Thyroid gland (tissue), 4 donors: ENCODE data around the gene OBSCN. TPM values are rescaled to one million over a fixed set of nuclear protein-coding genes. Genes with fewer than 3 reads are reported as not detected.
"Not testable (repeated sequence)": the region's sequence is repeated elsewhere in the genome, so short reads cannot be mapped to it uniquely, and the experiment has no call there.

Source experiments
- DNase-seq, 2 donors: peaks; one replicate each; pipeline ENCODE4 v3.0.0-alpha.2; 2019
- H3K27ac ChIP-seq, 3 donors: fragments of 200-600 bp; sonication (generic); 1 replicate in 2 of 3; 2 replicates in 1 of 3; pipeline ENCODE4 v1.5.1; 2016 to 2019; ENCODE audit warnings: mild to moderate bottlenecking in 1 of 3, moderate library complexity in 1 of 3
- H3K27me3 ChIP-seq: fragments of 200-600 bp; sonication (generic); one replicate; pipeline ENCODE4 v1.5.1; 2019
- H3K36me3 ChIP-seq, 2 donors: fragments of 200-600 bp; sonication (generic); one replicate each; pipeline ENCODE4 v1.5.1; 2016 to 2019
- H3K4me1 ChIP-seq, 2 donors: fragments of 200-600 bp; sonication (generic); one replicate each; pipeline ENCODE4 v1.5.1; 2017 to 2019
- H3K4me3 ChIP-seq, 3 donors: fragments of 200-600 bp; sonication (generic); replicated peaks in 1 of 3; 1 replicate in 2 of 3; 2 replicates in 1 of 3; pipeline ENCODE4 v1.5.1; 2016; ENCODE audit warnings: mild to moderate bottlenecking in 1 of 3
- H3K9me3 ChIP-seq: fragments of 200-600 bp; sonication (generic); one replicate; pipeline ENCODE4 v1.5.1; 2017
- CTCF ChIP-seq, 6 experiments: fragments of 200-600 bp in 3 of 6; fragments of 450-650 bp in 3 of 6; sonication (generic) in 3 of 6; IDR thresholded peaks; one replicate each; pipeline ENCODE4 v1.5.1; 2016 to 2019; ENCODE audit warnings: antibody characterized with exemption in 6 of 6, mild to moderate bottlenecking in 2 of 6, inconsistent platforms in 1 of 6, moderate library complexity in 1 of 6
- POLR2A ChIP-seq, 2 donors: fragments of 450-650 bp; IDR thresholded peaks; one replicate each; pipeline ENCODE4 v1.6.1; 2017; ENCODE audit warnings: antibody characterized with exemption in 2 of 2, mild to moderate bottlenecking in 2 of 2, moderate library complexity in 1 of 2
- WGBS, 2 donors: methylation state at CpG; one replicate each; pipeline ENCODE4 v1.1.5; 2017; 5-methylcytosine and 5-hydroxymethylcytosine counted together
- intact Hi-C: fragments of 100-400 bp; cut with DNase I; formaldehyde crosslinking; loops from one replicate; pipeline ENCODE4 v1.15.1; 2023
- total RNA-seq, 4 donors: library from RNA; depleted of rRNA; stranded (reverse); fragments of >200 nt; gene quantifications; one replicate each; pipeline ENCODE4 v1.2.3, GENCODE V29; 2016

The OBSCN gene
- total RNA-seq, 4 donors from 2014 or later: 24.0 to 35.1 (median 31.5) TPM

GRCh38 chr1:228241259-228241658 lies 33.4 kb downstream of the OBSCN start:
- no peak for DNase-seq
- WGBS, 2 donors: 100% methylated on average over 2 of the region's 2 CpGs
- H3K4me3 ChIP-seq: no peak overlapping the region
- H3K27me3 ChIP-seq: no peaks in the 10 kb centered on the region
- intact Hi-C loops: no loop called here
- H3K4me1 ChIP-seq: no peaks in the 10 kb centered on the region
- TF ChIP-seq POLR2A (IDR thresholded peaks at IDR 0.05) (no peak), CTCF (IDR thresholded peaks at IDR 0.05) (no peak)
- H3K9me3 ChIP-seq: no peaks in the 10 kb centered on the region
- no peak overlapping the region for H3K27ac ChIP-seq
- peaks cover 24 to 26% of the 10 kb centered on the region in 2 donors for H3K36me3 ChIP-seq

GRCh38 chr1:228242409-228242808 lies 34.6 kb downstream of the OBSCN start:
- no peak overlapping the region for H3K27ac ChIP-seq
- TF ChIP-seq CTCF (IDR thresholded peaks at IDR 0.05): no peak
- intact Hi-C loops: no loop called here
- H3K36me3 ChIP-seq: peaks cover 26 to 33% of the 10 kb centered on the region in 2 donors
- no peaks in the 10 kb centered on the region for H3K4me1 ChIP-seq
- no peaks in the 10 kb centered on the region for H3K27me3 ChIP-seq
- no peaks in the 10 kb centered on the region for H3K9me3 ChIP-seq
- DNase-seq: no peak
- H3K4me3 ChIP-seq: no peak overlapping the region

- WGBS, 2 donors: 95 to 99% methylated on average over 7 of the region's 7 CpGs
- Histone ChIP-seq H3K4me3 (no peak overlapping the region), H3K36me3 (peaks cover 26 to 33% of the 10 kb centered on the region in 2 donors), H3K4me1 (no peaks in the 10 kb centered on the region), H3K27me3 (no peaks in the 10 kb centered on the region), H3K9me3 (no peaks in the 10 kb centered on the region), H3K27ac (no peak overlapping the region)
- no peak for TF ChIP-seq CTCF (IDR thresholded peaks at IDR 0.05)
- no peak for TF ChIP-seq POLR2A (IDR thresholded peaks at IDR 0.05)
- intact Hi-C loops: no loop called here
- DNase-seq: no peak
These were observed 35.2 kb downstream of the OBSCN start for GRCh38 chr1:228243093-228243492.

- H3K4me1 ChIP-seq, H3K27ac ChIP-seq, H3K4me3 ChIP-seq, H3K27me3 ChIP-seq, H3K9me3 ChIP-seq, intact Hi-C loops, DNase-seq: not testable (repeated sequence)
- H3K36me3 ChIP-seq: peaks cover 26 to 33% of the 10 kb centered on the region in 2 donors
- 75 to 98% methylated on average over 5 of the region's 5 CpGs for WGBS, 2 donors
These were observed 36.1 kb downstream of the OBSCN start for GRCh38 chr1:228243989-228244388.

- no peak for DNase-seq
- Histone ChIP-seq H3K4me3 (no peak overlapping the region), H3K27ac (no peak overlapping the region), H3K27me3 (no peaks in the 10 kb centered on the region), H3K4me1 (no peaks in the 10 kb centered on the region), H3K9me3 (no peaks in the 10 kb centered on the region), H3K36me3 (peaks cover 26 to 37% of the 10 kb centered on the region in 2 donors)
- no peak for TF ChIP-seq CTCF (IDR thresholded peaks at IDR 0.05)
- TF ChIP-seq POLR2A (IDR thresholded peaks at IDR 0.05): no peak
- 89 to 94% methylated on average over 3 of the region's 3 CpGs for WGBS, 2 donors
- intact Hi-C loops: no loop called here
These were observed 37.3 kb downstream of the OBSCN start for GRCh38 chr1:228245111-228245510.
